Breast epithelium (tissue), 3 donors: ENCODE results near the gene EML6.

Source experiments
- CTCF ChIP-seq, 3 donors: fragments of 450-650 bp; IDR thresholded peaks; one replicate each; pipeline ENCODE4 v1.5.1; 2016 to 2017; ENCODE audit warnings: antibody characterized with exemption in 3 of 3, mild to moderate bottlenecking in 3 of 3, moderate library complexity in 3 of 3
- POLR2A ChIP-seq: fragments of 450-650 bp; IDR thresholded peaks from one replicate; pipeline ENCODE4 v1.6.1; 2016; ENCODE audit warnings: antibody characterized with exemption, mild to moderate bottlenecking, moderate library complexity

- TF ChIP-seq POLR2A (no peak), CTCF (IDR thresholded peaks at IDR 0.05) (no peak)
Measured at GRCh38 chr2:54969940-54970338, 246.5 kb downstream of the EML6 start.
